ENCODE results near the gene MYO16.
"Not testable (repeated sequence)": the region's sequence is repeated elsewhere in the genome, so short reads cannot be mapped to it uniquely, and the experiment has no call there.

Gene MYO16

DNA sequence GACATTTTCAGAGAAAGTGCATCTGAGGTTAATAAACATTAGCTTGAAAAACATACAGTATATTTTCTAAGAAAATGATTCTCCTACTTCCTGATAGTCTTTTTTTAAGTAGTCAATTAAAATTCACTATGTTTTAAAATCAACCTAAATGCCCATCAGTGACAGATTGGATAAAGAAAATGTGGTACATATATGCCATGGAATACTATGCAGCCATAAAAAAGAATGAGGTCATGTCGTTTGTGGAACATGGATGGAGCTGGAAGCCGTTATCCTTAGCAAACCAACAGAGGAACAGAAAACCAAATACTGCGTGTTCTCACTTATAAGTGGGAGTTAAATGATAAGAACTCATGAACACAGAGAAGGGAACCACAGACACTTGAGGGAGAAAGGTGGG, 462.8 kb downstream of the MYO16 start:
- not testable (repeated sequence) for DNase-seq

DNA sequence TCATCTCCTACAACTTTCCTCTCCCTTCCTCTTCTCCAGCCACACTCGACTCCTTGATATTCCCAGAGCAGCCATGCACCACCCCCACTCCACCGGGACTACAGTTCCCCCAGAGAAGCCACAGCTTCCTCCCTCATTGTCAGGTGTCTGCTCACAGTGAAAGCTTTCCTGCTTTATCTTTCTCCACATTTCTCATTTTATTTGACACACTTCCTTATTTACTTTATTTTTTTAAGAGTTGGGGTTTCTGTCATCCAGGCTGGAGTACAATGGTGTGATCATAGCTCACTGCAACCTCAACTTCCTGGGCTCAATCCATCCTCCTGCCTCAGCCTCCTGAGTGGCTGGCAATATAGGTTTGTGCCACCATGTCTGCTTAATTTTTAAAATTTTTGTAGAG, 464.6 kb downstream of the MYO16 start:
- peak; percentile 41 for DNase-seq

DNA sequence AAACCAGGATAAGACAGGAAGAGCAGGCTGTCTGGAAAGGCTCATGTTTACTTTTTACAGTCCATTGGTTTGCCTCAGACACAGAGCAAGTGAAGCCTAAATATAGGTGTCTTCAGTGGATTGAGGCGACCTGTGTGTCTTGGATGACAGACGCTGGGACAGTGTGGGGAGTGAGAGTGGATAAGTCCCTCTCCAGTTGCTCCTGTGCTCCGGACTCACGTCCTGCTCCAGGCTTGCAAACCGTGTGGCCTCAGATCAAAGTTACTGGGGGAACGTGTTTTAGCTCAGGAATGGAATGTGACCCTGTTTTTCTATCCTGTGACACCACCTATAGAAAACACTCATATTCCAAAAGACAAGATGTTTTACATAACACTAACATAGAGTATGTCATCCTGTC, 465.7 kb downstream of the MYO16 start:
- DNase-seq, result no peak

DNA sequence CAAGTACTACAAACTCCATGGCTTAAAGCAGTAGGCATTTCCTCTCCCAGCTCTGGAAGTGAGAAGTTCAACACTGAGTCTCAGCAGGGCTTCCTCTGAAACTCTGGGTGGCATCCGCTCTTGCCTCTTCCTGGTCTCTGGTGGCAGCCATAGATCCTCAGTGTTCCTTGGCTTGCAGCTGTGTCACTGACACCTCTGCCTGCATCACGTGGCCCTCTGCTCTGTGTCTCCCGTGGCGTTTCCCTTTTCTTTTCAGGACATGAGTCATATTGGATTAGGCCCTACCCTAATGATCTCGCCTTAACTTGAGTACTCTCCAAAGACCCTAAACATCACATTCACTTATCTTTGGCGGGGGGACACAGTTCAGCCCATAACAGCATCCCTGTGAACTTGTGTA, 466.7 kb downstream of the MYO16 start:
- DNase-seq, result no peak

DNA sequence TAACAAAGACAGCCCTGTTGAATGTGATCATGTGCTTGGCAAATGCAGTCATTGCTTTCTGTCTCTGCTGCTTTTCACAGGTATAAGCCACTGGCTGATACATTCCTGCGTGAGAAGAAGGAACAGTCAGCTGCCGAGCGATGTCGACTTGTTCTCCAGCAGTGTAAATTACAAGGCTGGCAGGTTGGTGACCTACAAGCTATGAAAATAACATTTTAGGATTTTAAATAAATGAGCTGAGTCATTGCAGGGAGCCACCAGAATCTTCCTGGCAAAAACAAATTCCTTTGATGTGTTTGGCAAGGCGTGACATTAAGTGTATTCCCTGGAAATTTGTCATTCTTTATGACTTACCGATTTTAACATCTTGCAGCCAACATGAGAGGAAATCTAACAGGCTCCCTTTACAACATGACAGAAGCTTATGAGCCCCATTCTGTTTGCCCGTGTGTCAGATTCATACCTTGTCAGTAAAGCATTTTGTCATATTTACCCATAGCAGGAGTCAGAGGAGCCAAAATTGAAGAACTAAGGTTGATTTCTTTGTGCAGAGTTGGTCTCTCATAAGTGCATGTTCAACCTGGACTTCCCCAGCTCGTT, 471.4 kb downstream of the MYO16 start:
- no peak for DNase-seq

DNA sequence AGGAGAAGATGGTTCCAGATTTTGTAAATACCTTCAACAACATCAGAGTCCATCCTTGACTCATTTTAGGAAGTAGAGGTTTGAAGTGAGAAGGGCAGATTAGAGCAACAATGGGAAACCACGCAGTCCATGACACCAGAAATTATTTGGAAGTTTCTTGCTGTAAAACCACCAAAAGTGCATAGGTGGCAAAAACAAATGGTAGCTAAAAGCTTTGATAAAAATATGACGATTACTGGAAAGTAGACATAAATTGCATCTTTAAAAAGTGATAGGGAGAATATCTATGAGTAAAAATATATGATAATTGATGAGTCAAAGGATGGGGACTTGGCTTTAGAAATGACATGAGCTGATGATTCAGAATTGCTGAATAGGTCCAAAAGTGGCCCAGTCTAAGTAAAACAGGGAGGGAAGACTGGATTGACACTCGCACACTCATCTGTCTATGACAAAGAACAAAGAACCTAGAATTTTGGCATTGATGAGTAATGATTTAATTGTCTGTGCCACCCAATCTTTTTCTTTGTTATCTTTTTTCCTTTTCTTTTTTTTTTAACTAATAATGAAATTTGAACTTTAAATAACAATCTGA, 472.2 kb downstream of the MYO16 start:
- no peak for DNase-seq

DNA sequence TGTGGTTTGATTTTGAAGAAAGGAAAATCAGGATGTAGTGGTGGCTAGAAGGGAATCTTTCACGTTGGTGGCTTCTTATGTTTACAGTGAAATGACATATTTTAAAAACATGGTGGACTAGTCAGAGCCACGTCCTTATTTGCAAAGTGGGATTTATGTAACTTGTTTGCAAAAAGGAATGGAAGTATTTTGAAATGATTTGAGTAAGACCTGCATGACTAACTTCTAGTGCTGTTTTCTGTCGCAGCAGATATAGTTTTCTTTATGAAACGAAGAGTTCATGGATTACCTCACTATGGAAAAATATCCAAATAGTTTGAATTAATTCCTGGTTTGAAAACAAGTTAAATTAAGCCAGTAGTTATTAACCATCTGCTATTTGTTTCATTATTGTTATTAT, 476.5 kb downstream of the MYO16 start:
- no peak for DNase-seq

DNA sequence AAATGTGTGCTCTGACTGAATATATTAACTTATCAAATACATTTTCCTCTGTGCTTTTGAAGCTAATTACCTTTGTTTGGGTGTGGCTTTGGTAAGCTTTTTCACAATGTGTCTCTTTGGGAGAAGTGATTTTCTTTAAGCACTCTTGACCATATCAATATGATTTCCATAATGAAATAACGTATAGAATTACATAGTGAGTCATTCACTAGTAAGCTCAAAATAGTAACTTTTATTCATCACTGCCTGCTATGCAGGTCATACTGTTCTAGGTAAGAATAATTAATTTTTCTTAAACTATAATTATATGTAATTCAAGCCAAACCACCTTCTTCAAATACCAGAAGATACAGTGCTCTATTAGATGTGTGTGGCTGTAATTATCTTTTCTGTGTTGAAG, 480.7 kb downstream of the MYO16 start:
- no peak for DNase-seq

DNA sequence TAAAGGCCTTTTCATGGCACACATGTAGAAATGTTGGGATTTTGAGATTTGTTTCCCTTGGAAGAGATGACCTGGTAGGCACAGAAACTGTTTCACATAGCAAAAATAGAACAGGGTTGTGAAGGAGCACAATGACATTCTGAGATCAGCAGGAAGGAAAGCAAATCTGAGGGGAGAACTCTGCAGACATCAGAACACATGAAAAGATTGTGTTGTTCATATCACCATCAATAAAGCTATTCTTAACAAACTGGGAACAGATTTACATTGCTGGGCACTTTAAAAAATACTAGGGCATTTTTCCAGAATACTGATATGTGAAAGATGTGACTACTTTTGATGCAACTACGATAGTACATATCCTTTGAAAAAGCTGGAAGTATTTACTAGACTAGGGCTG, 481.7 kb downstream of the MYO16 start:
- DNase-seq, result no peak

DNA sequence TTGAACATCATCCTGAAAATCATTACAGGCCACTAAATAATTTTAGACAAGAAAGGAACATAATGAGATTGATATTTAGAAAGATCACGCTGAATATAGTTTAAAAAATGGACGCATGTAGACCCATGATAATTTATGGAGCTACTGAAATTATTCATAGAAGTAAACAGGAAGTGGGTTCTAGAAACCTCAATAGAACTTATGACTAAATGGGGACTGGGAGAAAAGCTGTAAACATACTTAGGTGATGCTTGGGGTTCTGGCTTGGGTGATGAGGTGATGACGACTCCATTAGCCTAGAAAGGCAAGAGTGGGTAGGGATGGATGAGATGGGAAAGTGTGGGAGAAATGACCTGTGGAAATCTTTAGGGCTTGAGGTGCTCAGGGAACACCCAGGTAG, 484.0 kb downstream of the MYO16 start:
- no peak for DNase-seq

DNA sequence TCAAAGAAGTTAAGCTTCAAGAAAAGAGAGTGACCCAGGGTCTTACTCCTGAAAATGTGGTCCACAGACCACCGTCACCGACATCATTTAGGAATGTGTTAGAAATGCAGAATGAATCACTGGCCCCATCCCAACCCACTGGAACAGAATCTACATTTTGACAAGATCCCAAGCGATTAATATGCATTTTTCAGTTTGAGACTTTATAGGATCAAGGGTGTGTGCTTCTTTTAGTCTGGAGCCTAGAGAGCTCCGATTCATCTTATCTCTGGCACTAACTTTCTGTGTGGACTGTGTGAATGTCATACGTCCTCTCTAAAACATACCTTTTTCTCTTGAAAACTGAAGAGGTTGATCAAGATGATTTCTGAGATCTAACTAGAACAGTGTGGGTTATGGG, 484.8 kb downstream of the MYO16 start:
- no peak for DNase-seq

DNA sequence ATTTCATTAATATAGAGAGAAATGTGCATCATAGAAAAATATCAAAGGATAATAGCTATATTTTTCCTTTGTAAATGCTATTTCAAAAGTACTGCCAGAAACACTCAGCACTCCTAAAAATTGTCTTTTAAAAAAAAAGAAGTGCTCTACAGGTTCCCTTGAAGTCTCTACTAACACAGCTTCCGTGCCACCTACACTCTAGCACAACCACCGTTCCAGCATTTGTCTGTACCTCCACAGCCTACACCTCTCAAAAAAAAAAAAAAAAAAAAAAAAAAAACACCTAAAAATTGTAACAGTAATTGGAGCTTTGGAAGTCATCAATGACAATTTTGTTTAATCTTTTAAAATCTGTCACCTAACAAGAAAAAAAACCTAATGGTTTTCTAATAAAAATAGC, 485.6 kb downstream of the MYO16 start:
- no peak for DNase-seq

DNA sequence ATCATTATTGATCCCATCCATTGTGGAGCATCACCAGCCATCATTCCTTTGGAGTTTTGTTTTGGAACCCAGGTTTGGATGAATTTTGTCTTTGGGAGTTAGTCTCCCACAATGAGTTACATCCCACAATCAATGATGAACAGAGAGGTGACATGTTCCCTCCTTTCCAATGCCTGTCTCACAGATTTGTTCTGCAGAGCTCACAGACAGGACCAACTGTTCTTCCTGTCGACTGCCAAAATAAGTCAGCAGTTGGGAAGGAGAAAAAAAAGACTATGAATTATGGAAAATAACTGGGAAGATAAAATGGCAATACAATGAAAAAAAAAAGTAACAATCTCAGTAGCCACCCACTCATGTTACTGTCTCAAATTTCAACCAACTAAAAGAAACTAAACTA, 489.1 kb downstream of the MYO16 start:
- DNase-seq, result no peak

DNA sequence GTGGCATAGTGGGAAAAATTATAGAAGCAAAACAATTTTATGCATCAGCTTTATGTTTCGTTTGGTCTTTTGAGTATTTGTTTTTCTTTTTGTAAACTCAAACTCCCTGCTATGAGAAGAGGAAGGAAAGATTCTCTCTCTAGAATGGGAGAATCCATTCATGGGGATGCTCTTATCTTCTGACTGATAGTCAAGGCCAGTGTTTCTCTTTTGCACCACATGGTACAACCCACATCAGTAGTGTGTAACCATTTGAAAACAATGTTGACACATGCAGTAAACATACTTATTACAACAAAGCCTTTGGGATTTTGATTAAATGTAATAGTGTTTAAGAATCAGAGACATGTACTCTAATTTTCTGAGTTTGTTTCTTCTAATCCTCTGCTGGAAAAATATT, 490.5 kb downstream of the MYO16 start:
- no peak for DNase-seq

DNA sequence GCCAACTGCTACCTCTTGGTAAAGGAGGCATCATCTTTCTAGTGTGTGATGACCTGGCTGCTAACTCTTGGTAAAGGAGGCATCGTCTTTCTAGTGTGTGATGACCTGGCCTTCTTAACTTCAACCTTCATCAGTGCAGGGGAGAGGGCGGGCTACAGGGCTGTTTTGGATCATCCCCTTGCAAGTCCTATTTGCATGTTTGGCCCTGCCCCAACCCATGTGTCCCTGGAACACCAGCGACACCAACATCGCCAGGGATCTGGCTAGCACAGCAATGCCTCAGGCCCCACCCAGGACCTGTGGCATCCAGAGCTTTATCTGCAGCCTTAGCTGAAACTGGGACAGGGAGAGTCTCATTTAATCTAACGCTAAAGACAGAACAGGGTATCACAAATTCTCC, 492.4 kb downstream of the MYO16 start:
- no peak for DNase-seq

DNA sequence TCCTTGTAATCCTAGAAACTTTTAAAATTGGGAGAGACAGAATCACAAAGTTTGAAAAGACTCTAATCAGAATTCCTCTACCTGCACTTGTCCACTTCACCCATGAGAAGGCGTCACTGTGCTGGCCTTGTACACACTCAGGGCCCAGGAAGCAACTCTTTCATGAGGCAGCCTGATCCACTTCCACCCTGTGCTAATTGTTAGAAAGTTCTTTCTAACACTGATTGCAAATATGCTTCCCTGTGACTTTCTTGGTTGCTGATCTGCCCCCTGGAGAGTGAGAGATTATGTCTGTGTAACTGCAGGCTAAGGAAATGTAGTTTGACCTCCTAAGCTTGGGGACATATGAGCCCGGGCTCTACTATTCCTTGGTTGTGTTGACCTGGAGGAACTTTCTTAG, 494.6 kb downstream of the MYO16 start:
- no peak for DNase-seq

DNA sequence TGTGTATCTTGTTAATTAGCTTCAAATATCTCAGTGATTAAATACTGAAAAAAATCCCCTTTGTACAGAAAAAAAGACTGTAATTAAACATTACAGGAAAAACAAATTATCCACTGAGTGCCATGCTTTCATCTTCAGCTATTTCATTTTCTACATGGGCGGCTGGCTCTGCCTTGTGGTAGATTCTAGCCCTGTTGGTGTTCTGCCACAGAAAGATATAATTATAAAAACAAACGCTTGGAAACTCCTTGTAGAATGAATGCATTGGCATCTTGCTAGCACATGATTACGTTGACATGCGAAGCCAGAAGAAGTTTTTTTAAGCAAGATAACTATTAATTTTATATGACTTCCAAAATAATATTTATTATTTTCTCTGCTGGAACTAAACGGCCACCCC, 496.8 kb downstream of the MYO16 start:
- no peak for DNase-seq

DNA sequence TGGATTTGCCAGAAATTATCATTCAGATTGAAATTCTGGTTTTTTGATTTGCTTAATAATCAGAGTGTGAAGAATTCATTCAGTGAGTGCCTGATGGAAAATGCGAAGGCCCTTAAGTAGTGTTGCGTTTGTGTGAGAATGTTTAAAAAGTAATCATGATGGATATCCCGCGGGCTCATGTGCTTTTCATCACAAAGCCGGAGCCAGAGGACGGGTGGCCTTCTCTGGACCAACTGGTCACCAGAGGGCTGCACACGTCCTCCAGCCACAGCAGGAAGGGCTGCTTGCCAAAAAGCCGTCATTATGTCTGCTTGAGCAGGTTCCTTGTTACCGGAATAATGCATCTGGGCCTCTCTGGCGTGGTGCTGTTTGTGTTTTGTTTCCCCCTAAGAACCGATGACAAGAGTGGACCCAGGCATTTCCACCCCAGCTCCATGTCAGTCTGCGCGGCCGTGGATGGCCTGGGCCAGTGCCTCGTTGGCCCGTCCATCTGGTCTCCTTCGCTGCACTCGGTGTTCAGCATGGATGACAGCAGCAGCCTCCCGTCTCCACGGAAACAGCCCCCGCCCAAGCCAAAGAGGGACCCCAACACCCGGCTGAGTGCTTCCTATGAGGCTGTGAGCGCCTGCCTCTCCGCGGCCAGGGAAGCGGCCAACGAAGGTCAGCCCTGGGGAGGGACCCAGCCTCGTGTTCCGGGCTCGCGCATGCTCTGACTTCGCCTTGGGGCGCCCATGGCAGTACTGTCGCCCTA, 497.7 kb downstream of the MYO16 start:
- DNase-seq, result no peak

DNA sequence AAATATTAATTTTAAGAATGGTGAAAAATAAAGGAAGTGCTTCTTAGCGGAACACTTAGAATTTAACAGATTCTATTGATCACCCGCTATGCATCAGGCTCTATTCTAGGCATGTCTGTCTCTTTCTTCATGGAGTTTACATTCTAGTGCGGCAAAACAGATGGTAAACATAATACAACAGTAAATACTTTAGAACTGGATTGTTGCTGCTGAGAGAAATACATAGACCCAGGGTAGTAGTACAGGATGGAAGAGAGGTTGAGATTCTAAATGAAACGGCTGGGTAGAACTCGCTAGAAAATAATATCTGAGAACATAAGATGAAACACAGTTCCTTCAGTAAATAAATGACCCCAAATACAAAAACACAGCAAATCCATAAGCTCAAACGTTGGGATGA, 498.7 kb downstream of the MYO16 start:
- no peak for DNase-seq

DNA sequence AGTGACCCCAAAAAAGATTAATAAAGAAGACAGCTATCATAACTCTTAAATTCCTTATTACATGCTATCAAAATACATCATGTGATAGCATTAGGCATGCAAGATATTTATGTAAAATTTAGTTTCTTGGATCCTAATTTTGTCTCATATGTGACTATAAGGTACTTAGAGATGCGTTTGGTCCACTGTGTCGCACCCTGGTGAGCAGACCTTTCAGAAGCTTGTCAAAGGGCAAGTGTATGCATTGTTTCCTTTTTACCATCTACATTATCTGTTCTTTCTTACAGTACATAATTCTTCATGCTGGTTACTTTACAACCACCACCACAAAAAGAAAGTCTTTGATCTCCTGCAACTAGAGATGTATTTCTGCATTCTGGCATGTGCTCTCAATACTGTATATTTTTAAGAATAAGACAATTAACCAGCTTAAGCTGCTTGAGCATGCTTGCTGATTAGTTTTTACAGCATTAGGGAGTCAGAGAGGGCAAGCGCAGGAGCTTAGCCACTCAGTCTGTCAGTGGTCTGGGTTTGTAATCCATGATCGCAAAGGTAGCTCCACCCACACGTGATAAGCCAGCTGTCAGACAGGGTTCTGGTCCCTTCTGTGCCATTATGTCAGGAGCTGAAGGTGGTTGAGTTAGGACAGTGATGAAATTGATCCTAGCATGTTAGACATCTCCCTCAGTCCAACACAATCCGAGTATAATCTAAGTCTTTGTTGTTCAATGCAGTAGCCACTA, 500.9 kb downstream of the MYO16 start:
- no peak for DNase-seq

DNA sequence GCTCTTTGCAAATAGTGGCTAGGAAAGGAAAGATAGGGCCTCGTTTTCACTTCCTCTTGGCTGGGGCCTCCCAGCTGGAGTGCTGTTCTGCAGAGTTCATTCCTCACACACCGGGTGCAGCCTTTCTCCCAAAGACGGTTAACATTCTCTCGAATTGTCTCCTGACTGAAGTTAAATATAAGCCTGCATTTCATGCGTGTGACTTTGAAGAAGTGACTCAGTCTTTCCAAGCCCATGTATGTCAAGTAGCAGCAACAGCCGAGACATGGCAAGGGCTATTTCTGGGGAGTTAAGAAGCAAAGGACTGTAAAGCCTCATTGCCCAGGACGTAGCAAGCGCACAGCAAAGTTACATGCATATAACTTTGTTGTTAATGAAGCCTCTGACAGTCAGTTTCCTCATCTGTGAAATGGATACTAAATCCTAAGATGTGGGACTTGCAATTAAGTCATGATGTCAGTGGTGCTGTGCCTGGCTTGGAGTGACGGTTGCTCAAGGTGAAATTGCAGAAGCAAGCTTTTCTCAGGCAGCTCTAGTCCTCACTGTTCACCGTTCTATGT, 502.4 kb downstream of the MYO16 start:
- peak; percentile 90 for DNase-seq

DNA sequence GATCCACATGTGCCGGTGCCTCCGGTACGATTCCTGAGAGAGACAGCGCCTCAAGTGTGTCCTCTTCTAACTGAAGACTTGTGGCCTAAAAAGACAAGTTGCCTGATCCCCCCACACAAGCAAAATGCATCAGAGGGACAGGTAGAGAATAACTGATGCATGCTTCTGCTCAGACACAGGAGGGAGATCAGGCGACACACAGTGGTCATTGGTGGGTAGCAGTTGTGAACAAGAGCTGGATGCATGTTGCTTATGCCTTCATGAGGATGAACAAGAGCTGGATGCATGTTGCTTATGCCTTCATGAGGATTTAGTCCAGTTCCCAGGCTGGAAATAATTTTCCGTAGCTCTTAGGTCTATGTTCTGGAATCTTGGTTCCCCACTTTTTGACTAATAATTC, 505.6 kb downstream of the MYO16 start:
- no peak for DNase-seq

DNA sequence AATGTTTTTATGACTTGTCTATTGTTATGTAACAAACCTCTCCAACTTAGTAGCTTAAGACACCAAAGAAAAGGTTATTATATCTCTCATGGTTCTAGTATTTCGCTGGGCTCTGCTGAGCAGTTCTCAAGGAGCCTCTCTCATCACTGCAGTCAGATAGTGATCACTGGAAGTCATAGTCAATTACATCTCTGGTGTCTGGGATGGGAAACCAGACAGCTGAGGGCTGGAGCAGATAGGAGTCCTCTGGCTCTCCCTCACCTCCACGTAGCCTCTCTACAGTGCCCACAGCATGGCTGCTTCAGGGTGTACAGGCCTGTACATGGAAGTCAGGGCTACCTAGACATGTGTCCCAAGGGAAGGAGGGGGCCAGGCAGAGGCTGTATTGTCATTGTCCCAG, 507.5 kb downstream of the MYO16 start:
- no peak for DNase-seq

DNA sequence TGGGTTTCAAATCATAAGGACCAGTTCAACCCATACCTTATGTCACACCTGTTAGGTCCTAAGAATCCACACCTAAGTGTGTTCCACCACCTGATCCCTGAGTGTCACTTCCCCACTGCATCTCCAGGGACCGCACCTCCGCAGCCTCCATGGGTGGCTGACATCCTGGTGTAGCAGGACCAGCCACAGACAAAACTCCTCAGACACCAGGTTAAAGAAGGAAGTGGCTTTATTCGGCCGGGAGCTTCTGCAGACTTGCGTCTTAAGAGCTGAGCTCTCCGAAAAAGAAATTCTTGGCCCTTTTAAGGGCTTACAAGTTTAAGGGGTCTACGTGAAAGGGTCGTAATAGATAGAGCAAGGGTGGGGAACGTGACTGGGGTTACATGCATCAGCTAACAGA, 509.9 kb downstream of the MYO16 start:
- no peak for DNase-seq

Data from GF-D8 (cell line).